DMS79 (cell line): ENCODE data around the gene ELN.

ENCODE experiments used
- DNase-seq: peaks from one replicate; lab custom pipeline; 2025; lab: John Stamatoyannopoulos, UW

Gene ELN

DNA sequence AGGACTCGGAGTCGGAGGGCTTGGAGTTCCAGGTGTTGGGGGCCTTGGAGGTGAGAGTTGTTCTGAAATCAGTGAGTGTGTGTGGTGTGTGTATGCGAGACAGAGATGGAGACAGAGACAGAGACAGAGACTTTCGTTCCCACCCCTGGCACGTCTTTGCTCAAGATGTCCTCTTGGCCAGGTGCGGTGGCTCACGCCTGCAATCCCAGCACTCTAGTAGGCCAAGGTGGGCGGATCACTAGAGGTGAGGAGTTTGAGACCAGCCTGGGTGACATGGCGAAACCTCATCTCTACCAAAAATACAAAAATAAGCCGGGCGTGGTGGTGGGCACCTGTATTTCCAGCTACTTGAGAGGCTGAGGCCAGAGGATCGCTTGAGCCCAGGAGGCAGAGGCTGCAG, 35.7 kb downstream of the ELN start:
- DNase-seq: no peak

DNA sequence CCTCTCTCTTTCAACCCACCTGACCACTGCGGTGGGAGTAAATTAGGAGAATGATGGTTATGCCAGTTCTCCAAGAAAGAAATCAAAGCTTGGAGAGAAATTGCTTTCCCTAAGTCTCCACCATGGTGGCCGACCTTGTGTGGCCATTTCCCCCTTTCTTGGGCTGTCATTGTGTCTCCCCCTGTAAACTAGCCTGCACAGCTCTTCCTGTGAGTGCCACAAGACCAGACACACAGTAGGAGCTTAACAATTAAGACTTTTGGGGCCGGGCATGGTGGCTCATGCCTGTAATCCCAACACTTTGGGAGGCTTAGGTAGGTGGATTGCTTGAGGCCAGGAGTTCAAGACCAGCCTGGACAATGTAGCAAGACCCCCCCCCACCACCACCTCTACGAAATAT, 36.7 kb downstream of the ELN start:
- DNase-seq: no peak

DNA sequence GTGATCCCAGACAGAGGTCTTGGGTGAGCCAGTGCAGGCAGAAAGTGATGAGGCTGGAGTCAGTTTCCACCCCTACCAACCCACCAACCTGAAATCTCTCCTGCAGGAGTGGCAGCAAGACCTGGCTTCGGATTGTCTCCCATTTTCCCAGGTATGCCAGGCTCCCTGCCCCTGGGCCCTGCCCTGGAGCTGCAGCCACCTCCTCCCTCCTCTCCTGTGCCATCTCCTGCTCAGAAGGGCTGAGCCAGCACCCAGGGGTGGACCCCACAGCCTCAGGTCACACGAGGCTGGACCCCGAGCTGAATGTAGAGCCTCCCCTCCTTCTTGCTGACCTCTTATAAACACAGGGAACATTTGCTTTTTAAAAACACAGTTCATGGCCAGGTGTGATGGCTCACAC, 38.7 kb downstream of the ELN start:
- no peak for DNase-seq

DNA sequence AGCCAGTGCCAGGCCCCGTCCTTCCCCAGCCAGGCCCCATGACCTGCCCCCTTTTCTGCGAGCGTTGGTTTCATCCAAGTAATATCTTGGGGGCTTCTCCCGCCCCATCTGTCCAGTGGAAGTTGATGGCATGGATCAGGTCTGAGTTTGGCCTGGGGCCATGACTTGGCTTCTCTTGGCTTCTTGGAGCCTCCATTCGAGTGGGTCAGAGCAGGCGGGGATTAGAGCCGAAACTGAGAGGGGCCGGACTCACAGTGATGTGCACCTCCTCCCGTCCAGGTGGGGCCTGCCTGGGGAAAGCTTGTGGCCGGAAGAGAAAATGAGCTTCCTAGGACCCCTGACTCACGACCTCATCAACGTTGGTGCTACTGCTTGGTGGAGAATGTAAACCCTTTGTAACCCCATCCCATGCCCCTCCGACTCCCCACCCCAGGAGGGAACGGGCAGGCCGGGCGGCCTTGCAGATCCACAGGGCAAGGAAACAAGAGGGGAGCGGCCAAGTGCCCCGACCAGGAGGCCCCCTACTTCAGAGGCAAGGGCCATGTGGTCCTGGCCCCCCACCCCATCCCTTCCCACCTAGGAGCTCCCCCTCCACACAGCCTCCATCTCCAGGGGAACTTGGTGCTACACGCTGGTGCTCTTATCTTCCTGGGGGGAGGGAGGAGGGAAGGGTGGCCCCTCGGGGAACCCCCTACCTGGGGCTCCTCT, 40.6 kb downstream of the ELN start:
- DNase-seq: no peak

DNA sequence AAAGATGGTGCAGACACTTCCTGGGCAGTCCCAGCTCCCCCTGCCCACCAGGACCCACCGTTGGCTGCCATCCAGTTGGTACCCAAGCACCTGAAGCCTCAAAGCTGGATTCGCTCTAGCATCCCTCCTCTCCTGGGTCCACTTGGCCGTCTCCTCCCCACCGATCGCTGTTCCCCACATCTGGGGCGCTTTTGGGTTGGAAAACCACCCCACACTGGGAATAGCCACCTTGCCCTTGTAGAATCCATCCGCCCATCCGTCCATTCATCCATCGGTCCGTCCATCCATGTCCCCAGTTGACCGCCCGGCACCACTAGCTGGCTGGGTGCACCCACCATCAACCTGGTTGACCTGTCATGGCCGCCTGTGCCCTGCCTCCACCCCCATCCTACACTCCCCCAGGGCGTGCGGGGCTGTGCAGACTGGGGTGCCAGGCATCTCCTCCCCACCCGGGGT, 41.1 kb downstream of the ELN start:
- no peak for DNase-seq

DNA sequence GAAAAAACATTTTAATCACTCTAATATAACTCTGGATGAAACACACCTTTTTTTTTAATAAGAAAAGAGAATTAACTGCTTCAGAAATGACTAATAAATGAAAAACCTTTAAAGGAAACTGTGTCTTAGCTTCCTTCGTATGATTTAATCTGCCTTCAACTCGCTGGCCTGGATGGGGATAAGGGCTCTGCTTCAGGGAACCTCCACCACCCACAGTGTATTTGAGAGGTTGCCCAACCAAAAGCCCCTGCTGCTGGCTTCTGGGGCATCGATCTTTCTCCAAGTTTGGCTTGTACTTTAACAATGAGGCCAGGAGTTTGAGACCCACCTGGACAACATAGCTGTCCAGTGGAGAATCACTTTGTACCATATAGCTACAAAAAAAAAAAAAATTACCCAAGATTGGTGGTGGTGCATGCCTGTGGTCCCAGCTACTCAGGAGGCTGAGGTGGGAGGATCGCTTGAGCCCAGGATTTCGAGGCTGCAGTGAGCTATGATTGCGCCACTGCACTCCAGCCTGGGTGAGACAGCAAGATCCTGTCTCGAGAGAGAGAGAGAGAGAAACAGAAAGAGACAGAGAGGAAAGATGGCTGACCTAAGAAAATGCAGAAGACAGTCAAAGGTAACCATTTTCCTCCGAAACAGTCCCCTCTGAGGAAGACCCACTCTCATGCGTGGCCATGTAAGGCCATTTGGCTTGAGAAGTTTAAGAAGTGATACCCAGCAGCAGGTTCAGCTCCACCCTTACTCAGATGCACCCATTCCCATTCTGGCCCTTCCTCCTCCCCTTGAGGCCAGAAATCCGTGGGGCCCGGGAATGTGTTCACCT, 42.0 kb downstream of the ELN start:
- no peak for DNase-seq

DNA sequence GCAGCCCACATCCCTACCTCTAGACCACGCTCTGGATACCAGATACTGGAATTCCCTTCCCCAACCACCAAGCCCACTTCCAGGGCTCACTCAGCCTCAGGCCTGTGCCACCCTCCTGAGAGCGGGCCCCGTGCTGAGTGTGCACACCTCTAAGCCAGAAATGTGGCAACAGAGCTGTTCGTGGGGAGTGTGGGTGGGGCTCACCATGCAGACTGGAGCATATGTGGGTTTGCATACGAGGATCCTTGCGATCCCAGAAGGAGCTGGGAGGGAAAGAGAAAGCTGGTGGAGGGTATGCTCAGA, 42.6 kb downstream of the ELN start:
- DNase-seq: no peak

DNA sequence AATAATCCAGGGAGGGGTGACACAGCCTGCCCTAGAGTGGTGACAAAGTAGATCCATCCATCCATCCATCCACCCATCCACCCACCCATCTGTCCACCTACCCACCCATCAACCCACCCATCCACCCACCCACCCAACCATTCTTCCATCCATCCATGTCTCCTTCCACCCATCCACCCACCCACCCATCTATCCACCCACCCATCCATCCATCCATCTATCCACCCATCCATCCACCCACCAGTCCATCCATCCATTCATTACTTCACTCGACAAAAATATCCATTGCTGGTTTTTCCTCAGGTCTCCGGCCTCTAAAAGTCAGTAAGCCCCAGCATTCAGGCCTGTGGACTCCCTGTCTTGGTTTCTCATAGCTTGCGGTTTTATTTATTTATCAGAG, 43.1 kb downstream of the ELN start:
- DNase-seq: no peak

DNA sequence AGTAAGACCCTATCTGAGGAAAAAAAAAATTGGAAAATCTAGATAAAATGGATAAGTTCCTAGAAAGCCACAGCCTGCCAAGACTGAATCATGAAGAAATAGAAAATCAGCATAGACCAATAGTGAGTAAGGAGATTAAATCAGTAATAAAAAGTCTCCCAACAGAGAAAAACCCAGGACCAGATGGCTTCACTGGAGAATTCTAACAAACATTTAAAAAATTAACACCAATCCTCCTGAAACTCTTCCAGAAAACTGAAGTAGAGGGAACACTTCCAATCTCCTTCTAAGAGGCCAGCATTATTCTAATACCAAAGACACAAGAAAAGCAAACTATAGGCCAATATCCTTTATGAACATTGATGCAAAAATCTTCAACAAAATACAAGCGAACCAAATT, 46.8 kb downstream of the ELN start:
- DNase-seq: no peak

DNA sequence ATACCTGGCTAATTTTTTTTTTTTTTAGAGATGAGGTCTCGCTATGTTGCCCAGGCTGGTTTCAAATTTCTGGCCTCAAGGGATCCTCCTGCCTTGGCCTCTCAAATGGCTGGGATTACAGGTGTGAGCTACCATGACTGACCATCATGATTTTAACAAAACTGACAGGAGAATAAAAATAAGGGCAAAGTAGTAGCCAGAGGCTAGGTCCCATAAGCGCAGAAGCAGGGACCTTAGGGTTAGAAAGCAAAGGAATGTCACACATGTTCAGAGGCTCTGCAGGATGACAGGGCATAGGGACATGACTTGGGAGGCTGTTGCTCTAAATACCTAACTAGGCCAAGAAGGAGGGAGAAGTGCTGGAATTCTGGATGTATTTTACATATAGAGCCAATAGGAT, 50.5 kb downstream of the ELN start:
- DNase-seq: no peak

DNA sequence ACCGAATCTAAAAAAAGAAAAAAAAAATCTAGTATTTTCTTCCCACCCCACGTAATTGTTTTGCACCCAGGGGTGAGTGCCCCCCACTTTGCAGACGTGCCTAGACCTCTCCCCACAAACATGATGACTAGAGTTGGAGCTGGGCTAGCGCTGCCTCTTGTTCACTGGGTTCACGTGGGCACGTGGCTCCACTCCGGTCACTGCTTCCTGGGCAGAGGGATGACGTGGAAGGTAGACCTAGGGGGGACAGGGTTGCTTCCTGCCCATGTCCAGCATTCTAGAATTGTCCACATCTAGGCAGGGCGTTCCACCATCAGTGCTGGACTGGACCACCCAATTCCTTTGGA, 54.8 kb downstream of the ELN start:
- no peak for DNase-seq

DNA sequence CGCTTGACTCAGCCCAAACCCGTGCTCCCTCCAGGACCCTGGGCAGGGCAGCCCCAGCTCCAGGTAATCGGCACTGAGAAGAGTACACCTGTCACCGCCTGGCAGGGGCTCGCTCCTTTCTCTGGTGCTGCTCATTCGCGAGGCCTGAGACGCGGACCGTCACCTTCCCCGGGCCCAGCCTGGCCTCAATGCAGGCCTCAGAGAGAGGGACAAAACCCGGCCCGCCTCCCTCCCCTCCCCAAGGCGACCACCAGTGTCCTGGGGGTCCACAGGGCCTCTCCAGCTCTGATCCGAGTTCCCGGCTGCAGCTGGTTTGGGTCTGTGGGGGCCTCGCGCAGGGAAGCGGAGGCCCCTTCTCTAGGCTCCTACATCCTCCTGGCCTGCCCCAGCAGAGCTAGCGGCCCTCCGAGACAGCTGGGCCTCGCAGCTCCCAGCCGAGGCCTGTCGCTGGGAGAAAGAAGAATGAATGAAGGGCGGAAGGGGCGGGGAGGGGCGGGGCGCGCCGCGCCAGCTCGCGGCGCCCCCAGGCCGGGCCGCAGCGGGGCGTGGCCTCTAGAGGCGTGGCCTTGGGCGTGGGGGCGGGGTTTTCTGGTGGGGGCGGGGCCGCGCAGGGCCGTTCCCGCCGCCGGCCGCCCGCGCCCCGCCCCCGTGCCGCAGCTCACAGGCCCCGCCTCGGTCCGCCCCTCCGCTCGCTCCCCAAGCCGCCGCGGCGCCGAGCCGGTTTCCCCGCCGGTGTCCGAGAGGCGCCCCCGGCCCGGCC, 55.3 kb downstream of the ELN start, which contains the start of gene LIMK1:
Gene LIMK1 (plus strand): TSS at position 688 of the 760 bp plus-strand sequence. CDS start 187 bp downstream, outside the sequence.
- DNase-seq: peak; percentile 38

DNA sequence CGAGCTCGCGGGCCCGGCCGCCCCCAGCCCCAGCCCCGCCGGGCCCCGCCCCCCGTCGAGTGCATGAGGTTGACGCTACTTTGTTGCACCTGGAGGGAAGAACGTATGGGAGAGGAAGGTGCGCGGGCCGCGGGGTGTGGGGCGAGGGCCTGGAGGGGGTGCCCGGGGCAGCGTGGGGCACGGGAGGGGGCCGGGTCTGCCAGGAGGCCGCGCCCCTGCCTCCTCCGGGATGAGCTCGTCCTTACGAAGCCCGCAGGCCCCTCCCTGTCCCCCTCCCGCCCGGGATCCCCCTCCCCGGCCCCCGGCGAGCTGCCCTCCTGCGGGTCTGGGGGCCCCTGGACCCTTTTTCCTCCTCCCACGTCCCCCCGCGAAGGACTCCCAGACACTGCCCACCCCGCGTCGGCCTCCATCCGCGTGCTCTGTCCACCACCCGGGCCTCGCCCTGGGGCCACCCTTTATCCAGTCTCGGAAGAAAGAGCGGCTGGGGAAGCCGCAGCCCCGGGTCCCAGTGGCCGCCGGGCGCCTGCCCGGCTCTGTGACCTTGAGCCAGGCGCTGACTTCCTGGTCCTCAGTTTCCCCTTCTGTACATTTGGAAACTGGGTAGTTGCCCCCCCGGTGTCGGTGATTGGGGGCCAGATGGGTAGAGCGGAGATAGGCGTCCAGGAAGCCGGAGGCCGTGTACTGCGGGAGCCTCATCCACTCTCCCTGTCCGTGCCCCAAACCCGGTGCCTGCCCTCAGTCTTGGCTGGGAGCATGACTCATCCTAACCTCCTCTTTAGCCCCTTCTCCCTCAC, 56.2 kb downstream of the ELN start:
- DNase-seq: no peak

DNA sequence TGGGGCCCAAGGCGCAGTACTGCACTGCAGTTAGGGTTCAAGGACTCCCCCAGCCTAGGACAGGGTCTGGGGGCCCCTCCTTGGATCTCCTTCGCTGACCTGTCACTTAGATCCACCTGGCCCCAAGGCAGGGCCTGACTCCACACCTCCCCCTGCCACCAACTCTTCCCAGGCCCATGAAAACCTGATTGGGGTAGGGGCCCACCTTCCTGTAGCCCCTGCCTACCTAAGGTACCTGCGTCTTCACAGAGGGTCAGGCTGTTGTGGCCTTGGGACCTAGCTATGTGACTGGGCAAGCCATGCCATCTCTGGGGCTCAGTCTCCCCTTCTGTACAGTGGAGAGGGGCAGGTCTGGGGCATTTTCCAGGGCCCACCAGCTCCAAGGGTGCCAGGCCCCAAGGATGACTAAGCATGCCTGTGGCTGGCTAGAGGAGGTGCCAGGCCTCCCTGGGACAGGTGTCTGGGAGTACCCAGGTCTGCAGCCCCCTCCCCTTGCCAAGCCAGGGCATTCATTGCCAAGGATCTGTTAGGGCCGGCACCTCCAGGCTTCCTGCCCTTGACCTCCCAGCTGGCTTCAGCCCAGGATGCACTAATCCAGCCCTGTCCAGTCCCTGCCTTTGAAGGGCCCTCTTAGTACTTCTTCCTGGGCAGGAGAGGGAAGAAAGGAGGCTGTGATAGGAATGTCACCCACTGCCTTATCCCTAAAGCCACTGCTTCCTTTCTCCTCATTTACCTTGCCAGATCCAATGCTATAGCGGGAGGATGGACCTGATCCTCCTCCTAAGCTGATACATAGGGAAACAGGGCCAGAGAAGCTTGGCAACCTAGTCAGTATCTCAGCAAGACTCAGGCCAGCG, 57.0 kb downstream of the ELN start:
- DNase-seq: no peak

DNA sequence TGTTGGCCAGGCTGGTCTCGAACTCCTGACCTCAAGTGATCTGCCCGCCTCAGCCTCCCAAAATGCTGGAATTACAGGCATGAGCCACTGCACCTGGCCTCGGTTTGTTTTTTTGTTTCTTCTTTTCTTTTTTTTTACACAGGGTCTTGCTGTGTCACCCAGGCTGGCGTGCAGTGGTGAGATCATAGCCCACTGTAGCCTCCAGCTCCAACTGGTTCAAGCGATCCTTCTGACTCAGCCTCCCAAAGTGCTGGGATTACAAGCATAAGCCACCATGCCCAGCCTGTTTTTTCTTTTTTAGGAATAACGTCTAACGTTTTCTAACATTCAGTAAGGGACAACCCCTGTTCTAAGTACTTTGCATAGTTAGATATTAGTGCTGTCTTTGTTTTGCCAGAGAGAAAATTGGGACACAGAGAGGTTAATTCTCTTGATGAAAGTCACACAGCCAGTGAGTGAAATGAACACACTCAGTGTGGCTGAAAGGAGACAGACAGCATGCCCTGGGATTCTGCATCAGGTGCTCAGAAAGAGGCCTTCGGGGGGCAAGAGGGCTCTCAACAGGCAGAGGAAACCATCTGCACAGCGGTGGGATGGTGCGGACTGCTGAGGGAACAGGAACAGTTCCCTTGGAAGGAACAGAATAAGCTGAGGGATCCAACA, 59.9 kb downstream of the ELN start:
- no peak for DNase-seq

DNA sequence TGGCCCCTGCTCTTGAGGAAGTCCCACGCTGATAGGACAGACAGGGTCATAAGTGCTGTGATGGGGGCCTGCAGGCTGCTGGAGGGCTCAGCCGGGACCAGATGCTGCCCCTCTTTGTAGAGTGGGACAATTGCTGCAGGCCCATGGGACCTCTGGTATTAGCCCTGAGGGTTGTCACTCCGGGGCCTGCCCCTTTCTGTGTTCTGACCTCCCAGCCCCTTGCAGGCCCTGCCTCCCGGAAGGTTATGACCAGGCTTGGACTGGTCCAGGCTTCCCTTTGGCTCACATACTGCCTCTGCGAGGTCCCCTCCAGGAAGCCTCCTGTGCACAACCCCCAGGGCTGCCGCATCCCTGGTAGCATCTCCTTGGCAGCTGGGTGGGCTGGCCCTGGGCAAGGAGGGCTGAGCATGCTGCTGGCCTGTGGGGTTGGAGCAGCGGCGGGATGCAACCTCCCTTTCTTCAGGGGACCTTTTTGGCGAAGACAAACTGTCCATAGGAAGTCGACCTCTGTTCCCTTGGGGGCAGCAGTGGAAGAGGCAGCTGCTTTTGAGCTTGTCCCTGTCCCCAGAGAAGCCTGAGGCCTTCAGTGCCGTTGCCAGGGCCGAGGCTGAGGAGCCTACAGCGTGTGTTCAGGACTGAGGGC, 64.5 kb downstream of the ELN start:
- DNase-seq: no peak

DNA sequence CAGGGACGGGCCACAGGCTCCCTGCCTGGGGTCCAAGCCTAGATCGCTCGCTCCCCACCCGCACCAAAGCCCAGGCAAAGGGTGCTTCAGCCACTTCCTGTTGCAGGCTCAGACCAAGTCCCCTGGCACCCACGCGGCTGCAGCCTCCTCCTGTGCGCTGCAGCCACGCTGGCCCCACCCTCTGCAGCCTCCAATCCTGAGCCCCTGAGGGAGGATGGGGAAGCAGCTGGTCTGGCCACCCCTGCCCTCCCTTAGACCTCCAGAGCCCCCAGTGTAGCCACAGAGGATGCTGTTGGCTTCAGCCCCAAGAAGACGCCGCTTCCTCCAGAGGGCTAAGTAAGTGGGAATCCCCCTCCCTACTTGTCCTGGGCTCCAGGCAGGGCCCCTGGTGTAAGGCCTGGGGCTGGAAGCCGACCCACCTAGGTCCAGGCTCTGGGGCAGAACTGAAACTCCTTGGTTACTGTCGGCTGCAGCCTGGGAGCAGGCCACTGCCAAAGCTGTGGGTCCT, 65.0 kb downstream of the ELN start:
- no peak for DNase-seq

DNA sequence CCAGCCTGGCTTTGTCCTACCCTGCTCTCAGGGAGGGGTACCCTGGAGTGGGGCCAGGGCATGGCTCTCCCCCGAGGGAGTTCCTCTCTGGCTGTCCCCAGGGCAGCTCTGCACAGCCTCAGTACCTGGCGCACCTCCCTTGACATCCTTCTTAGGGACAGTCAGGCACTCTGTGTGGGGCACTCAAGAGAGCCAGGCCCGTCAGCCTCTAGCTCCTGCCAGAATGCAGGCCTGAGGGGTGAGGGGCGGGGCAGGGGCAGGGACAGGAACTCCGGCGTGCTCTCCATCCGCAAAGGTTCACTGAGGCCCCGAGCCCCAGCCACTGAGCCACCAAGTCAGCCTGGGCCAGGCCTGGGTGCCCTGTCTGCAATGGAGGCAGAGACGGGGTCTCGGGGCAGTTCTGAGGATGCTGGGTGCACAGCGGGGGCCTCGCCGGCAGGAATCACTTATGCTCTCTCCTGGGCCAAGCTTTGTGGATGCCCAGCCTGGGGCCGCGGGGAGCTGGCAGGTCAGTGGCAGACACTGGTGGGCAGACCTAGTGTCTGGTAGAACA, 65.8 kb downstream of the ELN start:
- DNase-seq: peak; percentile 35

DNA sequence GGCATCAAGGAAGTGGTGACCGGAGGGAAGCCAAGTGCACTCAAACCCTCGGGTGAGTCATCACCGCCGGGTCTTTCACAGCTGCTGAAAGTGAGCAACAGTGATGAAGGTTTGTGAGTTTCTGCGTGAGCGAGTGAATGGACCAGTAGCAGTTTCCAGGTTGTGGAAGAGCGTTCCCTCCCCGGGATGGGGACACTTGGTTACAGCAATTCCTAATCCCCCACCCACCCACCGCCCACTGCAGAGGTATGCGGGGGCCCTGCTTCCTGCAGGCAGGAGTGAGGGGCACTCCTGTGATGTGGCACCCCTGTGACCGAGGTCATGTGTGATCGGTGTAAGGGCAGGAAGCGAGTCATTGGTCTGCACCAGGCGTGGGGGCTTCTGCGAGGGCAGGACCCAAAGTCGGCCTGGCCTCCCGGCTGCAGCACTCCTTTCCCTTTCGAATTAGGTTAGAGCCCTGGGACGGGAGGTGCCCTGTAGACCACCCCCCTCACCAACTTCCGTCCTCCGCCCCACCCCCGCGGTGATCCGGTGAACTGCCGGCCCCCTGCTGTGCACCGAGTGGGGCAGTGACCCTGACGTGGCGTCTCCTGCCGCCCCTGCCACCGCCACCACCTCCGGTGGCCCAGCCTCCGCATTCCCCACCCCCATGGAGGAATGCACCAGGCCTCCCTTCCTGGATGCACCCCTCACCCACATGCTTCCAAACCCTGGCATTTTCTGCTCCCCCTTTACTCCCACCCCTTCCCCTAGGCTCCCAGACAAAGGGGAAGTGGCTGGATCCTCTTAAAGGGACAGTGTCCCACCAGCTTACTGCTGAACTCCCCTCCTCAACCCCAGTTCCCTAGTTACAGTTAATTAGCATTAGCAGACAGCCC, 66.5 kb downstream of the ELN start:
- DNase-seq: peak; percentile 61
